GM12892 (cell line): ENCODE measurements around the gene COQ2.

Source experiments
- POLR2A ChIP-seq: IDR thresholded peaks from 2 replicates; pipeline ENCODE4 v1.6.1; 2011; ENCODE audit warnings: low read depth, low read length, control low read depth
- POLR2AphosphoS5 ChIP-seq: IDR thresholded peaks from 2 replicates; pipeline ENCODE4 v1.6.1; 2011; ENCODE audit warnings: low read depth, low read length, control low read depth
- TAF1 ChIP-seq: IDR thresholded peaks from 2 replicates; pipeline ENCODE4 v1.6.1; 2011; ENCODE audit warnings: low read depth, mild to moderate bottlenecking, control low read depth, low read length, borderline replicate concordance

DNA sequence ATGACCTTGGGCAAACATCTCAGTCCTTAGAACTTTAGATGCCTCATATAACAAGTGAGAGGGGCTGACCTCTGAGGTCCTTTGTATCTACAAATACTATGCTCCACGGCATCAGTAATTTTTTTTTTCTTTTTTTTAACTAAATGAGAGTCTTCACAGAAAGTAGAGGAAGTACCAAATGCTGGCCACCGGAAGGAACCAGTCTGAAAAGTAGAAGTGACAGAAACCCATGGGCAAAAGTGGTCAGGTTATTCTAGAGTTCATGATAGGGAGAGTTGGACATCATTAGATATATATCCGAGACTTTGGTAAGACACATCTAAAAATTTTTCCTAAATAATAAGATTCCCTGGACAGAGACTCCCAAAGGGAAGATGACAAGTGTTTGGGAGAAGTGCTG, 53.7 kb downstream of the COQ2 start:
- TF ChIP-seq TAF1 (no peak), POLR2A (no peak), POLR2AphosphoS5 (no peak)
